PC-9 (cell line): ENCODE measurements around the gene FBXO10. TPM values are rescaled to one million over a fixed set of nuclear protein-coding genes. Genes with fewer than 3 reads are reported as not detected.

Experiments used
- BruUV-seq: library from RNA; stranded (reverse); fragments of 400-500 nt; replicated peaks from 2 replicates; lab custom pipeline; 2021; lab: Mats Ljungman, UMichigan
- CTCF ChIA-PET: fragments of 300-600 bp; sonication (Branson Sonifier 250); formaldehyde crosslinking; loops from one replicate; lab custom pipeline; 2022; ENCODE audit warnings: antibody characterized with exemption; lab: Charles Lee
- POLR2A ChIA-PET: fragments of 300-600 bp; sonication (Branson Sonifier 250); formaldehyde crosslinking; loops from one replicate; lab custom pipeline; 2022; ENCODE audit warnings: antibody characterized with exemption; ENCODE audit not compliant: unreplicated experiment; lab: Charles Lee
- DNase-seq, 2 experiments: peaks; one replicate each; pipeline versions ENCODE4 v3.0.0 to v3.0.0-alpha.2; 2015 to 2022; ENCODE audit warnings: mixed read lengths in 1 of 2
- H2AFZ ChIP-seq: fragments of 200-600 bp; sonication (generic); 2 replicates; pipeline ENCODE4 v1.8.1; 2017; ENCODE audit warnings: antibody characterized with exemption
- H3F3A ChIP-seq: fragments of 200-600 bp; sonication (generic); 2 replicates; pipeline ENCODE4 v1.8.1; 2017; ENCODE audit warnings: antibody characterized with exemption, mild to moderate bottlenecking, low read depth; ENCODE audit not compliant: insufficient read depth
- H3K27ac ChIP-seq: fragments of 200-600 bp; sonication (generic); 2 replicates; pipeline ENCODE4 v1.6.1; 2016; ENCODE audit warnings: mixed run types
- H3K27me3 ChIP-seq: fragments of 200-600 bp; sonication (generic); 2 replicates; pipeline ENCODE4 v1.6.1; 2016; ENCODE audit warnings: low read depth, mixed run types; ENCODE audit not compliant: insufficient read depth
- H3K36me3 ChIP-seq: fragments of 200-600 bp; sonication (generic); 2 replicates; pipeline ENCODE4 v1.6.1; 2016; ENCODE audit warnings: low read depth, mixed run types
- H3K4me1 ChIP-seq: fragments of 200-600 bp; sonication (generic); replicated peaks from 2 replicates; pipeline ENCODE4 v1.6.1; 2016; ENCODE audit warnings: mixed run types; ENCODE audit not compliant: insufficient read depth
- H3K4me2 ChIP-seq: fragments of 200-600 bp; sonication (generic); 2 replicates; pipeline ENCODE4 v1.6.1; 2017; ENCODE audit warnings: mixed run types
- H3K4me3 ChIP-seq: fragments of 200-600 bp; sonication (generic); 2 replicates; pipeline ENCODE4 v1.6.1; 2016; ENCODE audit warnings: mixed run types
- H3K79me2 ChIP-seq: fragments of 200-600 bp; sonication (generic); 2 replicates; pipeline ENCODE4 v1.6.1; 2017; ENCODE audit warnings: low read depth, mixed run types
- H3K9me2 ChIP-seq: fragments of 200-600 bp; sonication (generic); 2 replicates; pipeline ENCODE4 v1.8.1; 2017; ENCODE audit warnings: mild to moderate bottlenecking; ENCODE audit not compliant: insufficient read depth
- H3K9me3 ChIP-seq: fragments of 200-600 bp; sonication (generic); 2 replicates; pipeline ENCODE4 v1.8.1; 2016; ENCODE audit warnings: low read depth; ENCODE audit not compliant: insufficient read depth
- H4K20me1 ChIP-seq: fragments of 200-600 bp; sonication (generic); 2 replicates; pipeline ENCODE4 v1.8.1; 2017; ENCODE audit not compliant: insufficient read depth
- EZH2 ChIP-seq: fragments of 200-600 bp; sonication (generic); IDR thresholded peaks from 2 replicates; pipeline ENCODE4 v1.8.0; 2017; ENCODE audit warnings: antibody characterized with exemption, low read depth
- intact Hi-C: fragments of 100-400 bp; cut with micrococcal nuclease; formaldehyde crosslinking; loops from one replicate; pipeline ENCODE4 v1.10.0; 2022; ENCODE audit not compliant: unreplicated experiment
- total RNA-seq: library from RNA; stranded (reverse); gene quantifications from 2 replicates; pipeline ENCODE4 v1.2.3, GENCODE V29; 2021
- TF ChIP-seq, protein P1 (sequence below): fragments of 200-600 bp; sonication (generic); conservative IDR thresholded peaks from 2 replicates; pipeline ENCODE4 v1.6.1; 2017; ENCODE audit warnings: mixed run types, antibody characterized with exemption, mild to moderate bottlenecking, moderate library complexity

FBXO10 gene
- total RNA-seq, 1 experiment from 2014 or later = 3.7 TPM

DNA sequence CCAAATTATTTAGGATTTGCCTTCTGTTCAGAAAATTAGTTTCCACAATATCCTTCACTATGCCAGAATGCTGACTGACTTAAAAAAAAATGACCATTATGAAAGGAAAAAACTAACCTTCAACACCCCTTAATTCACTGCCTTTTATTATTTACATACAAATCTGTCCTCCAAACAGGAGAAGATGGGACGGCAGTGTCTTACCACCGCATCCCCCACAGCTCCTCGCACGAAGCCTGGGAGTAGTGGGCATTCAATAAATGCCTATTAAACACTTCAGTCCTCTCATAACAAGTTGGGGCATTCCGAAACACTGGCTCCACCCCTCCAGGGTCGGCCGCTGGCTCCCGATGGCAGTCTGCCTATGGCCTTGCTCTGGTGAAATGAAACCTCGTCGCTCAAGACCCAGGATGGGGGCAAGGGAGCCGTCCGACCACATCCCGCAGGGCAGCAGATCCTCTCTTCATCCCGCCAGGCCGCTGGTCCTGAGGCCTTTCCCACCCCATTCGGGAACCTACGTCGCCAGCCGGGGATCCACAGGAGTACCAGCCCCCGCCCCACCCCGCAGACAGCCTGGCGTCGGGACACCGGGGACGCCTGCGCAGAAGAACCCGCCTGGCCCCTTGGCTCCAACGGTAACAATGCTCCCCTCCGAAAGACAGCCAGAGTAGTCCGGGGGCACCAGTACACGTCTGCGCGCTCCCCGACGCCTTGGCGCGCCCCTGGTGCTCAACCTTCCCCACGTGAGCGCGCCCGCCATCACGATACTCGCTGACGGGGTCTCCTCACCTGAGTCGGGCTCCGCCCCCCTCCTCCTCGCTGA lies 111.5 kb downstream of the FBXO10 start:
- H3K27me3 ChIP-seq = no peaks in the 10 kb centered on the region
- peak overlapping the region; percentile 81 for H3K27ac ChIP-seq
- H3K79me2 ChIP-seq = peaks cover 50% of the 10 kb centered on the region
- H2AFZ ChIP-seq = peak overlapping the region; percentile 86
- ChIA-PET CTCF (interaction anchor here (0.9 to 1.8 kb wide), 2 partner anchors 17 to 52 kb away, joined by 3 to 5 read pairs; no protein-coding TSS in a partner anchor), POLR2A (interaction anchor here (0.6 to 0.7 kb wide), 3 partner anchors 21 to 557 kb away, joined by 6 to 12 read pairs (median 6); no protein-coding TSS in a partner anchor)
- peaks cover 7% of the 10 kb centered on the region; the same call in 1 of the 2 replicates for H4K20me1 ChIP-seq
- H3K4me2 ChIP-seq = peak overlapping the region; percentile 99
- intact Hi-C loops = loop anchor here (2.0 kb wide), 2 partner anchors 42 to 52 kb away; partner anchors contain the start of gene GRHPR
- peak overlapping the region; percentile 92 for H3K4me3 ChIP-seq
- DNase-seq = peak in 1 of 2 experiments; percentile 57
- H3K9me3 ChIP-seq = no peaks in the 10 kb centered on the region
- no peak for TF ChIP-seq EZH2
- TF ChIP-seq, protein P1, sequence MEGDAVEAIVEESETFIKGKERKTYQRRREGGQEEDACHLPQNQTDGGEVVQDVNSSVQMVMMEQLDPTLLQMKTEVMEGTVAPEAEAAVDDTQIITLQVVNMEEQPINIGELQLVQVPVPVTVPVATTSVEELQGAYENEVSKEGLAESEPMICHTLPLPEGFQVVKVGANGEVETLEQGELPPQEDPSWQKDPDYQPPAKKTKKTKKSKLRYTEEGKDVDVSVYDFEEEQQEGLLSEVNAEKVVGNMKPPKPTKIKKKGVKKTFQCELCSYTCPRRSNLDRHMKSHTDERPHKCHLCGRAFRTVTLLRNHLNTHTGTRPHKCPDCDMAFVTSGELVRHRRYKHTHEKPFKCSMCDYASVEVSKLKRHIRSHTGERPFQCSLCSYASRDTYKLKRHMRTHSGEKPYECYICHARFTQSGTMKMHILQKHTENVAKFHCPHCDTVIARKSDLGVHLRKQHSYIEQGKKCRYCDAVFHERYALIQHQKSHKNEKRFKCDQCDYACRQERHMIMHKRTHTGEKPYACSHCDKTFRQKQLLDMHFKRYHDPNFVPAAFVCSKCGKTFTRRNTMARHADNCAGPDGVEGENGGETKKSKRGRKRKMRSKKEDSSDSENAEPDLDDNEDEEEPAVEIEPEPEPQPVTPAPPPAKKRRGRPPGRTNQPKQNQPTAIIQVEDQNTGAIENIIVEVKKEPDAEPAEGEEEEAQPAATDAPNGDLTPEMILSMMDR = no peak
- no peaks in the 10 kb centered on the region for H3K36me3 ChIP-seq
- peaks cover 21% of the 10 kb centered on the region for H3K4me1 ChIP-seq
- peaks cover 27% of the 10 kb centered on the region for H3F3A ChIP-seq
- H3K9me2 ChIP-seq = no peaks in the 10 kb centered on the region
- no TSS peak for BruUV-seq

DNA sequence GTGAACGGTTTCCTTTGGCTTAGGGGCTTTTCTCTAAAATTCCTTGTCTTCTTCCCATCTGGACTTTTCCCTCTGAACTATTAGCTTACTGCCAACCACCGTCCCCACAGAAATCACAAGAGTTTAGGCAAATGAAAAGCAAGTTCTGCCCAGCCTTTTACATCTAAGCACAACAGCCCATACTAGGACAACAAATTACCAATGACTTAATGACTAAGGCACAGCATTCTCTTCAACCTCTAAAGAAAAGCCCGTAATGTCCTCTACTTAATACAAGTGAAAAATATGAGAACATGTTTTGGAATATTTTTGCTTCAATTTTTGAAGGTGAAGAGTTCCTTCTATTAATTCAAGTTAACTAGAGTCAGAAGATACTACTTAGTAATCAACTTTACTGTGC lies 112.2 kb downstream of the FBXO10 start:
- TF ChIP-seq EZH2 = no peak
- TF ChIP-seq, protein P1 = no peak
- CTCF ChIA-PET = no interaction called here
- no peaks in the 10 kb centered on the region for H3K9me3 ChIP-seq
- H4K20me1 ChIP-seq = peaks cover 7% of the 10 kb centered on the region; the same call in 1 of the 2 replicates
- H3K4me3 ChIP-seq = peak overlapping the region; percentile 92
- H3K27ac ChIP-seq = peak overlapping the region; percentile 81
- H3K27me3 ChIP-seq = no peaks in the 10 kb centered on the region
- peaks cover 51% of the 10 kb centered on the region for H3K79me2 ChIP-seq
- no peak for DNase-seq
- H2AFZ ChIP-seq = 0 out of 2 replicates have a peak overlapping the region, but pooled peaks have one; percentile 86
- POLR2A ChIA-PET = no interaction called here
- no peaks in the 10 kb centered on the region for H3K9me2 ChIP-seq
- H3K4me1 ChIP-seq = peaks cover 21% of the 10 kb centered on the region
- BruUV-seq = no TSS peak
- intact Hi-C loops = loop anchor here (2.0 kb wide), 2 partner anchors 41 to 51 kb away; partner anchors contain the start of gene GRHPR
- peaks cover 27% of the 10 kb centered on the region for H3F3A ChIP-seq
- H3K4me2 ChIP-seq = peak overlapping the region; percentile 99
- no peaks in the 10 kb centered on the region for H3K36me3 ChIP-seq

Other genes with a start within 250 kb of the FBXO10 start
- 77.2 and 85.4 TPM in 2 replicates for gene GRHPR, start 153.7 kb downstream of the FBXO10 start, total RNA-seq
- 7.7 and 8.8 TPM in 2 replicates for gene ZBTB5, start 110.9 kb downstream of the FBXO10 start, total RNA-seq
- 19.7 and 21.8 TPM in 2 replicates for gene POLR1E, start 90.4 kb downstream of the FBXO10 start, total RNA-seq
- 60.0 and 78.2 TPM in 2 replicates for gene TOMM5, start 16.2 kb upstream of the FBXO10 start, total RNA-seq
- not detected in 2 replicates for gene FRMPD1, start 74.6 kb upstream of the FBXO10 start, total RNA-seq
- 5.2 and 8.8 TPM in 2 replicates for gene TRMT10B, start 177.4 kb upstream of the FBXO10 start, total RNA-seq
- 24.7 and 40.7 TPM in 2 replicates for gene EXOSC3, start 208.7 kb upstream of the FBXO10 start, total RNA-seq
- 20.5 and 22.6 TPM in 2 replicates for gene DCAF10, start 224.4 kb upstream of the FBXO10 start, total RNA-seq